HepG2 (cell line): ENCODE measurements around the gene RPGRIP1. TPM values are rescaled to one million over a fixed set of nuclear protein-coding genes. Genes with fewer than 3 reads are reported as not detected.

Experiments used
- ATAC-seq: fragments of 200-7000 bp; cut with Tn5 transposase; 3 replicates; pipeline ENCODE4 v1.9.1; 2020; ENCODE audit warnings: mild to moderate bottlenecking, moderate library complexity
- BruUV-seq: library from RNA; stranded (reverse); fragments of 400-500 nt; replicated peaks from 2 replicates; lab custom pipeline; 2021; lab: Mats Ljungman, UMichigan
- CTCF ChIA-PET: fragments of 300-600 bp; formaldehyde crosslinking; extraction: SDS; loops from one replicate; lab custom pipeline; 2021; ENCODE audit warnings: low total read pairs, inconsistent platforms, low intra/inter-chr PET ratio; lab: Yijun Ruan, JAX
- POLR2A ChIA-PET: fragments of 350-600 bp; sonication (Branson Sonifier 250); formaldehyde crosslinking; loops from one replicate; lab custom pipeline; 2020; ENCODE audit warnings: antibody characterized with exemption, inconsistent platforms; lab: Yijun Ruan, JAX
- DNase-seq: peaks from one replicate; pipeline ENCODE4 v3.0.0-alpha.2; 2015; ENCODE audit warnings: low spot score
- FAIRE-seq: peaks from 3 replicates; lab custom pipeline; 2011; peaks lifted over from hg19 to GRCh38; lab: Jason Lieb, UNC
- H2AFZ ChIP-seq: one replicate; pipeline ENCODE4 v1.6.1; 2011; ENCODE audit warnings: low read length, inconsistent platforms
- H3K27ac ChIP-seq: fragments of 300-600 bp; 3 replicates; pipeline ENCODE4 v1.8.0; 2011; ENCODE audit warnings: mixed run types, mild to moderate bottlenecking, mixed read lengths, low read length, inconsistent platforms; ENCODE audit not compliant: insufficient read depth; ENCODE audit errors: extremely low read length
- H3K27me3 ChIP-seq, 2 experiments: fragments of 200-600 bp in 1 of 2; 2 replicates in 1 of 2; 3 replicates in 1 of 2; pipeline versions ENCODE4 v1.6.0 to v1.8.0; 2011; ENCODE audit warnings: low read length in 2 of 2, mild to moderate bottlenecking in 2 of 2, moderate library complexity in 2 of 2, inconsistent platforms in 1 of 2; ENCODE audit not compliant: insufficient read depth in 2 of 2, control insufficient read depth in 1 of 2
- H3K36me3 ChIP-seq, 2 experiments: fragments of 200-600 bp in 1 of 2; replicated peaks in 1 of 2; 2 replicates in 1 of 2; 3 replicates in 1 of 2; pipeline versions ENCODE4 v1.5.1 to v1.8.0; 2011; ENCODE audit warnings: low read length in 2 of 2, inconsistent platforms in 1 of 2; ENCODE audit not compliant: insufficient read depth in 2 of 2, control insufficient read depth in 1 of 2
- H3K4me1 ChIP-seq: 2 replicates; pipeline ENCODE4 v1.5.1; 2012; ENCODE audit warnings: low read length, inconsistent platforms; ENCODE audit not compliant: insufficient read depth
- H3K4me2 ChIP-seq: 2 replicates; pipeline ENCODE4 v1.6.0; 2011; ENCODE audit warnings: low read depth, low read length, inconsistent platforms
- H3K4me3 ChIP-seq, 3 experiments: fragments of 200-600 bp in 1 of 3; sonication (generic), shearing (Covaris generic) in 1 of 3; replicated peaks in 1 of 3; 2 replicates each; pipeline ENCODE4 v1.5.1; 2011 to 2016; ENCODE audit warnings: low read length in 3 of 3, inconsistent platforms in 2 of 3, low read depth in 2 of 3, mild to moderate bottlenecking in 2 of 3, control low read depth in 1 of 3, mixed read lengths in 1 of 3; ENCODE audit not compliant: insufficient read depth in 1 of 3
- H3K79me2 ChIP-seq: one replicate; pipeline ENCODE4 v1.6.1; 2011; ENCODE audit warnings: low read length, inconsistent platforms; ENCODE audit not compliant: insufficient read depth
- H3K9ac ChIP-seq: 2 replicates; pipeline ENCODE4 v1.6.0; 2011; ENCODE audit warnings: mild to moderate bottlenecking, low read depth, low read length, inconsistent platforms; ENCODE audit not compliant: insufficient read depth
- H3K9me3 ChIP-seq: 2 replicates; pipeline ENCODE4 v1.5.1; 2012; ENCODE audit warnings: mild to moderate bottlenecking, low read length
- H4K20me1 ChIP-seq: 2 replicates; pipeline ENCODE4 v1.6.0; 2011; ENCODE audit warnings: inconsistent platforms, mild to moderate bottlenecking, low read length, moderate library complexity; ENCODE audit not compliant: insufficient read depth
- BRD4 ChIP-seq: sonication (generic); formaldehyde crosslinking; IDR thresholded peaks from 2 replicates; pipeline ENCODE4 v1.4.0; 2020; ENCODE audit warnings: missing genetic modification reagents
- MED13 ChIP-seq: sonication (generic); formaldehyde crosslinking; IDR thresholded peaks from 2 replicates; pipeline ENCODE4 v1.5.0; 2020; ENCODE audit warnings: missing genetic modification reagents
- POLR2A ChIP-seq, 2 experiments: IDR thresholded peaks; 2 replicates each; pipeline ENCODE4 v1.6.1; 2011; ENCODE audit warnings: low read depth in 2 of 2, low read length in 2 of 2, mild to moderate bottlenecking in 1 of 2, moderate library complexity in 1 of 2; ENCODE audit not compliant: insufficient read depth in 1 of 2
- POLR2AphosphoS2 ChIP-seq: IDR thresholded peaks from 2 replicates; pipeline ENCODE4 v1.6.1; 2011; ENCODE audit warnings: low read depth, low read length, improper control_type of control experiment
- POLR2AphosphoS5 ChIP-seq: IDR thresholded peaks from 2 replicates; pipeline ENCODE4 v1.6.1; 2012; ENCODE audit warnings: low read depth, low read length
- POLR2G ChIP-seq: fragments of 200-400 bp; formaldehyde crosslinking; IDR thresholded peaks from 2 replicates; pipeline ENCODE4 v1.6.1; 2018; ENCODE audit warnings: mild to moderate bottlenecking, low read depth, low read length, moderate library complexity
- RBM22 ChIP-seq: fragments of 200-400 bp; formaldehyde crosslinking; optimal IDR thresholded peaks from 2 replicates; pipeline ENCODE3; 2017; ENCODE audit warnings: mild to moderate bottlenecking, low read length, moderate library complexity
- ZMYM3 ChIP-seq: sonication (generic); formaldehyde crosslinking; IDR thresholded peaks from 2 replicates; pipeline ENCODE4 v1.5.1; 2020; ENCODE audit warnings: mild to moderate bottlenecking, missing genetic modification reagents
- ZNF460 ChIP-seq: sonication (generic); formaldehyde crosslinking; IDR thresholded peaks from 2 replicates; pipeline ENCODE4 v1.5.1; 2020; ENCODE audit warnings: missing genetic modification reagents, mild to moderate bottlenecking, borderline replicate concordance
- WGBS: methylation state at CpG from one replicate; pipeline ENCODE4 v1.1.6; 2017; ENCODE audit warnings: low lambda C conversion rate; 5-methylcytosine and 5-hydroxymethylcytosine counted together
- in situ Hi-C: cut with HindIII; loops from 2 replicates; pipeline ENCODE4 v1.10.0; 2017; ENCODE audit warnings: low pct_unique_long_range_greater_than_20kb; ENCODE audit not compliant: extremely low pct_ligation_motif_present
- intact Hi-C: fragments of 100-400 bp; cut with micrococcal nuclease; formaldehyde crosslinking; loops from one replicate; pipeline ENCODE4 v1.10.0; 2022; ENCODE audit not compliant: unreplicated experiment
- polyA plus RNA-seq, 8 experiments: library from polyadenylated mRNA; depleted of rRNA in 3 of 8; stranded (reverse) in 7 of 8; unstranded in 1 of 8; fragments of >200 nt; fragmentation: Illumina TruSeq in 4 of 8; extraction: Trizol in 4 of 8; gene quantifications; 2 replicates each; pipeline versions ENCODE4 v1.2.1 to v1.2.3, GENCODE V29; 2011 to 2016; ENCODE audit warnings: low read depth in 4 of 8, missing spikeins in 1 of 8, mixed read lengths in 1 of 8; ENCODE audit not compliant: insufficient read depth in 1 of 8
- total RNA-seq, 5 experiments: library from RNA; depleted of rRNA; stranded (reverse); fragments of >200 nt; fragmentation: Illumina TruSeq; extraction: Trizol; gene quantifications; 2 replicates each; pipeline ENCODE4 v1.2.3, GENCODE V29; 2016; ENCODE audit warnings: low read depth in 1 of 5
- TF ChIP-seq, protein P1 (sequence below): IDR thresholded peaks from 2 replicates; pipeline ENCODE4 v1.6.1; 2016; ENCODE audit warnings: missing compliant biosample characterization, missing genetic modification reagents, borderline replicate concordance
- TF ChIP-seq, protein P2 (sequence below): sonication (generic); formaldehyde crosslinking; IDR thresholded peaks from 2 replicates; pipeline ENCODE4 v1.5.1; 2020; ENCODE audit warnings: missing genetic modification reagents, mild to moderate bottlenecking, borderline replicate concordance

The RPGRIP1 gene
- total and polyA plus RNA-seq, 2 of the 13 experiments (the other 11 are each of a cell fraction or from before 2014, with no cell fraction given), result 0.13 to 1.1 TPM

DNA sequence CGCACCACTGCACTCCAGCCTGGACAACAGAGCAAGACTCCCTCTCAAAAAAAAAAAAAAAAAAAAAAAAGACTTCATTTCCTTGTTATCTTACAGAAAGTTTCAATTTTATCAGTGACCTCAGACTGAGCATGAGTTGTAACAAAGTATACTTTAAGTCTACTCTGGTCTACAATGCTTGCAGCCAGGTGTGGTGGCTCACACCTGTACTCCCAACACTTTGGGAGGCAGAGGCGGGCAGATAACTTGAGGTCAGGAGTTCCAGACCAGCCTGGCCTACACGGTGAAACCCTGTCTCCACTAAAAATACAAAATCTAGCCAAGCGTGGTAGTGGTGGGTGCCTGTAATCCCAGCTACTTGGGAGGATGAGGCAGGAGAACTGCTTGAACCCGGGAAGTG, 28.7 kb upstream of the RPGRIP1 start:
- 94% methylated on average over 5 of the region's 5 CpGs for WGBS
- in situ Hi-C loops (no loop called here), intact Hi-C loops (no loop called here)
- peaks cover 100% of the 10 kb centered on the region for H3K79me2 ChIP-seq
- CTCF ChIA-PET, result no interaction called here
- no peak overlapping the region for H3K4me3 ChIP-seq
- H3K4me1 ChIP-seq, result peaks cover 60% of the 10 kb centered on the region
- H3K36me3 ChIP-seq, result peaks cover 19 to 91% of the 10 kb centered on the region in 2 experiments
- POLR2A ChIA-PET, result interaction anchor here (2.1 kb wide), 1 partner anchor 14 kb away, joined by 8 read pairs; no protein-coding TSS in a partner anchor
- ATAC-seq (peak; percentile 20), FAIRE-seq (no peak), DNase-seq (no peak)
- peaks cover 100% of the 10 kb centered on the region for H4K20me1 ChIP-seq
- peak; percentile 45; the same call in 1 of the 2 replicates for TF ChIP-seq BRD4
- peak; percentile 96 for TF ChIP-seq RBM22
- TF ChIP-seq MED13, result no peak
- TF ChIP-seq, protein P1, sequence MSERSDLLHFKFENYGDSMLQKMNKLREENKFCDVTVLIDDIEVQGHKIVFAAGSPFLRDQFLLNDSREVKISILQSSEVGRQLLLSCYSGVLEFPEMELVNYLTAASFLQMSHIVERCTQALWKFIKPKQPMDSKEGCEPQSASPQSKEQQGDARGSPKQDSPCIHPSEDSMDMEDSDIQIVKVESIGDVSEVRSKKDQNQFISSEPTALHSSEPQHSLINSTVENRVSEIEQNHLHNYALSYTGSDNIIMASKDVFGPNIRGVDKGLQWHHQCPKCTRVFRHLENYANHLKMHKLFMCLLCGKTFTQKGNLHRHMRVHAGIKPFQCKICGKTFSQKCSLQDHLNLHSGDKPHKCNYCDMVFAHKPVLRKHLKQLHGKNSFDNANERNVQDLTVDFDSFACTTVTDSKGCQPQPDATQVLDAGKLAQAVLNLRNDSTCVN, result no peak
- peak; percentile 58 for TF ChIP-seq POLR2G
- TF ChIP-seq ZMYM3 (CRISPR knock-in tag), result peak; percentile 64
- peak; percentile 0; the same call in 1 of the 2 replicates for TF ChIP-seq POLR2AphosphoS2
- TF ChIP-seq, protein P2, sequence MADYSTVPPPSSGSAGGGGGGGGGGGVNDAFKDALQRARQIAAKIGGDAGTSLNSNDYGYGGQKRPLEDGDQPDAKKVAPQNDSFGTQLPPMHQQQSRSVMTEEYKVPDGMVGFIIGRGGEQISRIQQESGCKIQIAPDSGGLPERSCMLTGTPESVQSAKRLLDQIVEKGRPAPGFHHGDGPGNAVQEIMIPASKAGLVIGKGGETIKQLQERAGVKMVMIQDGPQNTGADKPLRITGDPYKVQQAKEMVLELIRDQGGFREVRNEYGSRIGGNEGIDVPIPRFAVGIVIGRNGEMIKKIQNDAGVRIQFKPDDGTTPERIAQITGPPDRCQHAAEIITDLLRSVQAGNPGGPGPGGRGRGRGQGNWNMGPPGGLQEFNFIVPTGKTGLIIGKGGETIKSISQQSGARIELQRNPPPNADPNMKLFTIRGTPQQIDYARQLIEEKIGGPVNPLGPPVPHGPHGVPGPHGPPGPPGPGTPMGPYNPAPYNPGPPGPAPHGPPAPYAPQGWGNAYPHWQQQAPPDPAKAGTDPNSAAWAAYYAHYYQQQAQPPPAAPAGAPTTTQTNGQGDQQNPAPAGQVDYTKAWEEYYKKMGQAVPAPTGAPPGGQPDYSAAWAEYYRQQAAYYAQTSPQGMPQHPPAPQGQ (CRISPR knock-in tag), result 0 out of 2 replicates have a peak, but pooled peaks have one; percentile 74
- peak; percentile 61; the same call in 1 of the 2 replicates for TF ChIP-seq ZNF460 (CRISPR knock-in tag)
- peak; percentile 32 to 40; a peak in 2 of 4 replicates for TF ChIP-seq POLR2A (IDR thresholded peaks at IDR 0.05; ENCODE audit: insufficient read depth in 1 of 2, low read depth in 2 of 2, low read length in 2 of 2)
- peak; percentile 44; the same call in 1 of the 2 replicates for TF ChIP-seq POLR2AphosphoS5
- no peaks in the 10 kb centered on the region; a peak in 1 of 5 replicates for H3K27me3 ChIP-seq
- H3K9me3 ChIP-seq, result no peaks in the 10 kb centered on the region
- no peak overlapping the region for H3K4me2 ChIP-seq
- H3K9ac ChIP-seq, result no peak overlapping the region
- no peak overlapping the region for H2AFZ ChIP-seq
- no TSS peak for BruUV-seq
- no peak overlapping the region for H3K27ac ChIP-seq
